ENCODE measurements around the gene PHACTR3.

DNA sequence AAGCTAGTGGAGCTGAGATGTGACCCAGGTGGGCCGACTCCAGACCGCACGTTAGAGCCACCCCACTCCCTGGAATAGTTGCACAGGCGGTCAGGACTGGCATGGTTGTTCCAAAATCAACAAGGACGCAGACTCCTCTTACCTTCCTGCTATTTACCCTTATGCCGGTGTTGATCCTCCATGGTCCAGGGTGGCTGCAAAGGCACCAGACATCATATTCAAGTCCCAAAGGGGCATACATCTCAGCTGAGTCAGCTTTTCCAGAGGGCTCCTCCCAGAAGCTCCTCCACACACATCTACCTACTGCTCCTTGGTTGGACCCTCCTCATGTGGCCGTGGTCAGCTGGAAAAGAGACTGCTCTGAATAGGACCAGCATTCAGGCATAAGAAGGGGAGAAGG lies 216.9 kb downstream of the PHACTR3 start:
- TF ChIP-seq POLR2AphosphoS5 (IDR thresholded peaks at IDR 0.05) = no peak
- TF ChIP-seq, protein P1, sequence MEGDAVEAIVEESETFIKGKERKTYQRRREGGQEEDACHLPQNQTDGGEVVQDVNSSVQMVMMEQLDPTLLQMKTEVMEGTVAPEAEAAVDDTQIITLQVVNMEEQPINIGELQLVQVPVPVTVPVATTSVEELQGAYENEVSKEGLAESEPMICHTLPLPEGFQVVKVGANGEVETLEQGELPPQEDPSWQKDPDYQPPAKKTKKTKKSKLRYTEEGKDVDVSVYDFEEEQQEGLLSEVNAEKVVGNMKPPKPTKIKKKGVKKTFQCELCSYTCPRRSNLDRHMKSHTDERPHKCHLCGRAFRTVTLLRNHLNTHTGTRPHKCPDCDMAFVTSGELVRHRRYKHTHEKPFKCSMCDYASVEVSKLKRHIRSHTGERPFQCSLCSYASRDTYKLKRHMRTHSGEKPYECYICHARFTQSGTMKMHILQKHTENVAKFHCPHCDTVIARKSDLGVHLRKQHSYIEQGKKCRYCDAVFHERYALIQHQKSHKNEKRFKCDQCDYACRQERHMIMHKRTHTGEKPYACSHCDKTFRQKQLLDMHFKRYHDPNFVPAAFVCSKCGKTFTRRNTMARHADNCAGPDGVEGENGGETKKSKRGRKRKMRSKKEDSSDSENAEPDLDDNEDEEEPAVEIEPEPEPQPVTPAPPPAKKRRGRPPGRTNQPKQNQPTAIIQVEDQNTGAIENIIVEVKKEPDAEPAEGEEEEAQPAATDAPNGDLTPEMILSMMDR (IDR thresholded peaks at IDR 0.05) = no peak
- no peak for TF ChIP-seq POLR2A (IDR thresholded peaks at IDR 0.05)

All from prostate gland (tissue), 2 donors.